Measurements from ENCODE around the gene PRRX2.

Gene PRRX2

GRCh38 chr9:129704807-129705206 lies 39.4 kb downstream of the PRRX2 start:
- no peak for DNase-seq (ENCODE audit: extremely low read depth, low read depth)
- no peak for TF ChIP-seq CTCF (IDR thresholded peaks at IDR 0.05; ENCODE audit: low read depth, low read length)

GRCh38 chr9:129708793-129709192 lies 43.3 kb downstream of the PRRX2 start:
- no peak for TF ChIP-seq CTCF (IDR thresholded peaks at IDR 0.05; ENCODE audit: low read depth, low read length)
- no peak for DNase-seq (ENCODE audit: extremely low read depth, low read depth)

DNA sequence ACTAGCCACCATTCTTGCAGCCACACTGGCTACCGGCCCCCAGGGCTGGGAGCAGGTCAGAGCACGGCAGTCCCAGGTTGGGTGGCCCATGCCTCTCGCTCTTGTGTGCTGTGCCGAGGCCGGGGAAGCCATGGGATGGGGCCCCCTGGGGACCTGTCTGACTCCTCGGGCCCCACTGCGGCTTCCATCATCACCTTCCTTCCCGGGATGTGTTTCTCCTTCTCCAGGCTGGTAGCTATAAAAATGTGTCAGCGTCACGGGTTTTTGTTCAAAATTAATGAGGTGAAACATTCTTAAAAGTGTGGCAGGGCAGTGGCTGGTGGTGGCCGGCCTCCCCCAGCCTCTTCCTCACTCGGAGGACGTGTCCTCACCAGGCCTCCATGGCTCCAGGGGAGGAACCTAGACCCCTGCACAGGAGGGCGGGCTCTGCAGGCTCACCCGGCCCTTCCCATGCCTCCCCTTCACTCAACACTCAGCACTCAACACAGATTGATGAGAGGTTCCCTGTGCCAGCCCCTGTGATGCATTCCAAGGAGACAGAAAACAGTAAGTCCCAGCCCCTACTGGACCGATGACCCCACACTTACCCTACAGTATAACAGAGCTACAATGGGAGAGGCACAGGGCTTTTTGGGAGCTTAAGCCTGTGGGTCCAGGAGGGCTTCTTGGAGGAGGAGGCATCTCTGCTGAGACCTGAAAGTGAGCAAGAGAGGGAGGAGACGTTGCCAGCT lies 44.2 kb downstream of the PRRX2 start:
- TF ChIP-seq CTCF (IDR thresholded peaks at IDR 0.05; ENCODE audit: low read depth, low read length): no peak
- DNase-seq (ENCODE audit: extremely low read depth, low read depth): no peak

- TF ChIP-seq CTCF (IDR thresholded peaks at IDR 0.05; ENCODE audit: low read depth, low read length): no peak
- no peak for DNase-seq (ENCODE audit: extremely low read depth, low read depth)
Measured at GRCh38 chr9:129710169-129710453, 44.7 kb downstream of the PRRX2 start.

DNA sequence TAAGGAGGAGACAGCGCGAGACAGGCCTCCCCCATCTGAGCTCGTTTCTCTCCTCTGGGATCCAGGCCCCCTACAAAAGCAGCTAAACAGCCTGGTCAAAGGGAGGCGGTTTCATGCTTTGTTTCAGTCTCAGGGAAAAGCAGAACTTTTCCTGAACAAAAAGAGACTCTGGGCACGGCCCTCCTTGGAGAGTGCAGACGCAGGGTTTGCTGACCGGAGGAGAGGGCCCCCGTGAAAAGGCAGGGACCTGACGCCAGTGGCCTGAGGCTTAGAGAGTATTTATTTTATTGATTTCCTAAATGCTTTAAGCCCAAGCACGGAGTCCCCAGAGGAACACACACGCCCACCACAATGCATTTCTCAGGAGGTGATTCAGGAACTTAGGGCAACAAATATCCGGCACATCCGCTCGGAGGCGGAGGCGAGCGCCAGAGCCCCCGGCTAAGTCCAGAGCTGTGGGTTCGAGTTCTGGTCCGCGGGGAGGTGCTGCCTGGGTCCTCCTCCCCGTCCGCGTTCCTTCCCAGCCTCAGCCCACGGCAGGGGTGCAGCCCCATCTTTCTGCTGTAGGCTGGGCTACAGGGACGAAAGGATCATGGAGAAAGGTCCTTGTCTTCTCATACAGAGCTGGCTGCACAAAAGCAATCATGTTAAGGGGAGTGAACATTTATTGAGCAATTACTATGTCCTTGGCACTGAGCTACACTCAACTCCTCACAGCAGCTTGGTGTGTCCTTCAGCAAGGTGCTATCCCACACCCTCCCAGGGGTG lies 47.4 kb downstream of the PRRX2 start:
- DNase-seq (ENCODE audit: extremely low read depth, low read depth): peak; percentile 79
- TF ChIP-seq CTCF (IDR thresholded peaks at IDR 0.05; ENCODE audit: low read depth, low read length): peak; percentile 5

GRCh38 chr9:129713402-129713679 lies 47.9 kb downstream of the PRRX2 start:
- DNase-seq (ENCODE audit: extremely low read depth, low read depth): no peak
- no peak for TF ChIP-seq CTCF (IDR thresholded peaks at IDR 0.05; ENCODE audit: low read depth, low read length)

DNA sequence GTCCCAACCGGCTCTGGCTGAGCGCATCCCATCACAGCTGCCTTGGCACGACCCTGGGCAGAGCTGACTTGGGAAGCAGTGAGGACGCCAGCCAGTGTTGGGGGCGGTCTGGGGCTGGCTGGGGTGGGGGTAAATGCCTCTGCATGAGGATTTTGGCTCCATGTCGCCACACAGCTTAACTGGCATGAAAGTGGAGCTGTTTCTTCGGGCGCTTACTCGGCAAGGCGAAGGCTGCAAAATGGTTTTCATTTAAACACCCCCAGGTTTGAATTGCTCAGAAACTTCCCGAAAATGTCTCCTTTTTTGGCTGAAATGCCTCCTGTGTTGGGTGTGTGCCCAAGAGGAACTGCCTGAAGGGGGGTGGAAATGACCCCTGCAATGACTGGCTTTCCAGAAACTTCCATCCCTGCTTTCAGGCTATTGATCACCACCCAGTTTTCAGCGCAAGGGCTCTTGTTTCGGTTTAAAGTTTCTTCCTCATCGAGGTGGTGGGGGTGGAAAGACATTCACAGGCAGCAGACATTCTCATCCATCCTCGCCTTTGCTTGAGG lies 49.1 kb downstream of the PRRX2 start:
- peak; percentile 70 for DNase-seq (ENCODE audit: extremely low read depth, low read depth)
- no peak for TF ChIP-seq CTCF (IDR thresholded peaks at IDR 0.05; ENCODE audit: low read depth, low read length)
